ENCODE results near the gene CDC42BPB.
"Not testable (repeated sequence)": the region's sequence is repeated elsewhere in the genome, so short reads cannot be mapped to it uniquely, and the experiment has no call there.

CDC42BPB gene

GRCh38 chr14:103041464-103041863 is 15.9 kb downstream of the CDC42BPB start:
- Histone ChIP-seq H3K27me3 (ENCODE audit: insufficient read depth, low read length) (no peaks in the 10 kb centered on the region), H3K4me1 (ENCODE audit: insufficient read depth, low read length) (peaks cover 9% of the 10 kb centered on the region), H3K36me3 (ENCODE audit: insufficient read depth, low read length) (peaks cover 16% of the 10 kb centered on the region)

GRCh38 chr14:103033681-103034096 is 23.7 kb downstream of the CDC42BPB start:
- Histone ChIP-seq H3K4me3 (ENCODE audit: low read length) (no peak overlapping the region), H3K36me3 (ENCODE audit: insufficient read depth, low read length) (no peaks in the 10 kb centered on the region), H3K4me1 (ENCODE audit: insufficient read depth, low read length) (no peaks in the 10 kb centered on the region)

More at GRCh38 chr14:103041464-103041863, 15.9 kb downstream of the CDC42BPB start:
- H2AFZ ChIP-seq (ENCODE audit: low read depth, low read length) = no peak overlapping the region
- H3K4me3 ChIP-seq (ENCODE audit: low read length) = no peak overlapping the region
- peaks cover 15% of the 10 kb centered on the region for H3K9me3 ChIP-seq (ENCODE audit: low read length)

GRCh38 chr14:103031956-103032355 is 25.4 kb downstream of the CDC42BPB start:
- Histone ChIP-seq H3K27me3 (ENCODE audit: insufficient read depth, low read length) (no peaks in the 10 kb centered on the region), H3K4me3 (ENCODE audit: low read length) (no peak overlapping the region), H3K9me3 (ENCODE audit: low read length) (peaks cover 6% of the 10 kb centered on the region), H3K36me3 (ENCODE audit: insufficient read depth, low read length) (no peaks in the 10 kb centered on the region), H2AFZ (ENCODE audit: low read depth, low read length) (no peak overlapping the region), H3K4me1 (ENCODE audit: insufficient read depth, low read length) (no peaks in the 10 kb centered on the region)

More at GRCh38 chr14:103033681-103034096, 23.7 kb downstream of the CDC42BPB start:
- H3K27me3 ChIP-seq (ENCODE audit: insufficient read depth, low read length) = no peaks in the 10 kb centered on the region
- H2AFZ ChIP-seq (ENCODE audit: low read depth, low read length) = no peak overlapping the region
- H3K9me3 ChIP-seq (ENCODE audit: low read length) = peaks cover 2% of the 10 kb centered on the region

GRCh38 chr14:103031566-103031911 is 25.8 kb downstream of the CDC42BPB start:
- Histone ChIP-seq H3K27me3 (ENCODE audit: insufficient read depth, low read length) (no peaks in the 10 kb centered on the region), H3K4me1 (ENCODE audit: insufficient read depth, low read length) (no peaks in the 10 kb centered on the region), H3K4me3 (ENCODE audit: low read length) (no peak overlapping the region), H2AFZ (ENCODE audit: low read depth, low read length) (no peak overlapping the region), H3K9me3 (ENCODE audit: low read length) (peaks cover 6% of the 10 kb centered on the region), H3K36me3 (ENCODE audit: insufficient read depth, low read length) (no peaks in the 10 kb centered on the region)

- Histone ChIP-seq H3K36me3 (ENCODE audit: insufficient read depth, low read length) (no peaks in the 10 kb centered on the region), H3K4me1 (ENCODE audit: insufficient read depth, low read length) (no peaks in the 10 kb centered on the region), H3K4me3 (ENCODE audit: low read length) (no peak overlapping the region), H3K9me3 (ENCODE audit: low read length) (peaks cover 6% of the 10 kb centered on the region), H3K27me3 (ENCODE audit: insufficient read depth, low read length) (no peaks in the 10 kb centered on the region), H2AFZ (ENCODE audit: low read depth, low read length) (no peak overlapping the region)
These were observed 26.4 kb downstream of the CDC42BPB start for GRCh38 chr14:103030741-103031565.

GRCh38 chr14:103029936-103030335 is 27.4 kb downstream of the CDC42BPB start:
- H3K9me3 ChIP-seq (ENCODE audit: low read length) = peaks cover 9% of the 10 kb centered on the region

GRCh38 chr14:103028772-103029171 is 28.6 kb downstream of the CDC42BPB start:
- Histone ChIP-seq H3K36me3 (ENCODE audit: insufficient read depth, low read length) (no peaks in the 10 kb centered on the region), H3K4me1 (ENCODE audit: insufficient read depth, low read length) (no peaks in the 10 kb centered on the region), H2AFZ (ENCODE audit: low read depth, low read length) (no peak overlapping the region), H3K4me3 (ENCODE audit: low read length) (no peak overlapping the region), H3K27me3 (ENCODE audit: insufficient read depth, low read length) (no peaks in the 10 kb centered on the region), H3K9me3 (ENCODE audit: low read length) (peaks cover 9% of the 10 kb centered on the region)

More at GRCh38 chr14:103029936-103030335, 27.4 kb downstream of the CDC42BPB start:
- Histone ChIP-seq H3K4me1 (ENCODE audit: insufficient read depth, low read length) (no peaks in the 10 kb centered on the region), H3K4me3 (ENCODE audit: low read length) (no peak overlapping the region), H3K36me3 (ENCODE audit: insufficient read depth, low read length) (no peaks in the 10 kb centered on the region), H3K27me3 (ENCODE audit: insufficient read depth, low read length) (no peaks in the 10 kb centered on the region), H2AFZ (ENCODE audit: low read depth, low read length) (no peak overlapping the region)

GRCh38 chr14:103028161-103028767 is 29.1 kb downstream of the CDC42BPB start:
- Histone ChIP-seq H3K4me3 (ENCODE audit: low read length) (no peak overlapping the region), H2AFZ (ENCODE audit: low read depth, low read length) (no peak overlapping the region), H3K9me3 (ENCODE audit: low read length) (peaks cover 9% of the 10 kb centered on the region), H3K27me3 (ENCODE audit: insufficient read depth, low read length) (no peaks in the 10 kb centered on the region), H3K4me1 (ENCODE audit: insufficient read depth, low read length) (no peaks in the 10 kb centered on the region), H3K36me3 (ENCODE audit: insufficient read depth, low read length) (no peaks in the 10 kb centered on the region)

GRCh38 chr14:103027451-103027850 is 29.9 kb downstream of the CDC42BPB start:
- no peaks in the 10 kb centered on the region for H3K27me3 ChIP-seq (ENCODE audit: insufficient read depth, low read length)

GRCh38 chr14:103026988-103027387 is 30.4 kb downstream of the CDC42BPB start:
- Histone ChIP-seq H3K27me3 (ENCODE audit: insufficient read depth, low read length) (no peaks in the 10 kb centered on the region), H2AFZ (ENCODE audit: low read depth, low read length) (no peak overlapping the region), H3K36me3 (ENCODE audit: insufficient read depth, low read length) (no peaks in the 10 kb centered on the region), H3K4me3 (ENCODE audit: low read length) (no peak overlapping the region), H3K4me1 (ENCODE audit: insufficient read depth, low read length) (no peaks in the 10 kb centered on the region), H3K9me3 (ENCODE audit: low read length) (peaks cover 9% of the 10 kb centered on the region)

More at GRCh38 chr14:103027451-103027850, 29.9 kb downstream of the CDC42BPB start:
- H3K9me3 ChIP-seq (ENCODE audit: low read length) = peaks cover 9% of the 10 kb centered on the region
- H3K4me1 ChIP-seq (ENCODE audit: insufficient read depth, low read length) = no peaks in the 10 kb centered on the region
- no peak overlapping the region for H3K4me3 ChIP-seq (ENCODE audit: low read length)
- no peaks in the 10 kb centered on the region for H3K36me3 ChIP-seq (ENCODE audit: insufficient read depth, low read length)
- H2AFZ ChIP-seq (ENCODE audit: low read depth, low read length) = no peak overlapping the region

- not testable (repeated sequence) for H3K27me3 ChIP-seq (ENCODE audit: insufficient read depth, low read length); H3K36me3 ChIP-seq (ENCODE audit: insufficient read depth, low read length); H3K4me3 ChIP-seq (ENCODE audit: low read length); H3K4me1 ChIP-seq (ENCODE audit: insufficient read depth, low read length); H2AFZ ChIP-seq (ENCODE audit: low read depth, low read length)
- H3K9me3 ChIP-seq (ENCODE audit: low read length) = peaks cover 13% of the 10 kb centered on the region
These were observed 31.2 kb downstream of the CDC42BPB start for GRCh38 chr14:103026196-103026595.

GRCh38 chr14:103023881-103024473 is 33.4 kb downstream of the CDC42BPB start:
- peaks cover 5% of the 10 kb centered on the region for H3K36me3 ChIP-seq (ENCODE audit: insufficient read depth, low read length)
- H3K4me3 ChIP-seq (ENCODE audit: low read length) = no peak overlapping the region
- H2AFZ ChIP-seq (ENCODE audit: low read depth, low read length) = no peak overlapping the region
- peaks cover 19% of the 10 kb centered on the region for H3K9me3 ChIP-seq (ENCODE audit: low read length)
- no peaks in the 10 kb centered on the region for H3K27me3 ChIP-seq (ENCODE audit: insufficient read depth, low read length)
- H3K4me1 ChIP-seq (ENCODE audit: insufficient read depth, low read length) = no peaks in the 10 kb centered on the region

- H3K9me3 ChIP-seq (ENCODE audit: low read length) = peaks cover 18% of the 10 kb centered on the region
- H3K4me3 ChIP-seq (ENCODE audit: low read length) = no peak overlapping the region
- H3K36me3 ChIP-seq (ENCODE audit: insufficient read depth, low read length) = peaks cover 5% of the 10 kb centered on the region
- H3K27me3 ChIP-seq (ENCODE audit: insufficient read depth, low read length) = no peaks in the 10 kb centered on the region
- H3K4me1 ChIP-seq (ENCODE audit: insufficient read depth, low read length) = no peaks in the 10 kb centered on the region
- no peak overlapping the region for H2AFZ ChIP-seq (ENCODE audit: low read depth, low read length)
These were observed 34.7 kb downstream of the CDC42BPB start for GRCh38 chr14:103022685-103023044.
